Measurements from ENCODE around the gene USHBP1.

Gene USHBP1

GRCh38 chr19:17243830-17244617, 20.5 kb downstream of the USHBP1 start:
- peaks cover 27% of the 10 kb centered on the region; the same call in 1 of the 2 replicates for H3K4me1 ChIP-seq (ENCODE audit: insufficient read depth, low read length)
- no peaks in the 10 kb centered on the region for H3K9me3 ChIP-seq (ENCODE audit: control insufficient read depth, insufficient read depth, low read length)
- peak overlapping the region; percentile 90 for H3K9ac ChIP-seq (ENCODE audit: low read depth, low read length)
- no peaks in the 10 kb centered on the region; the same call in 1 of the 2 replicates for H3K36me3 ChIP-seq (ENCODE audit: insufficient read depth, low read length)

- Histone ChIP-seq H3K9ac (ENCODE audit: low read depth, low read length) (peak overlapping the region; percentile 90), H3K9me3 (ENCODE audit: control insufficient read depth, insufficient read depth, low read length) (no peaks in the 10 kb centered on the region), H3K36me3 (ENCODE audit: insufficient read depth, low read length) (no peaks in the 10 kb centered on the region; the same call in 1 of the 2 replicates), H3K4me1 (ENCODE audit: insufficient read depth, low read length) (peaks cover 20% of the 10 kb centered on the region; the same call in 1 of the 2 replicates)
Measured at GRCh38 chr19:17243211-17243829, 21.2 kb downstream of the USHBP1 start.

- no peak overlapping the region; the same call in 1 of the 2 replicates for H3K9ac ChIP-seq (ENCODE audit: low read depth, low read length)
- H3K4me1 ChIP-seq (ENCODE audit: insufficient read depth, low read length) = peaks cover 13% of the 10 kb centered on the region; the same call in 1 of the 2 replicates
- no peaks in the 10 kb centered on the region for H3K9me3 ChIP-seq (ENCODE audit: control insufficient read depth, insufficient read depth, low read length)
- H3K36me3 ChIP-seq (ENCODE audit: insufficient read depth, low read length) = no peaks in the 10 kb centered on the region; the same call in 1 of the 2 replicates
Measured at GRCh38 chr19:17242431-17243208, 21.9 kb downstream of the USHBP1 start.

- no peaks in the 10 kb centered on the region for H3K9me3 ChIP-seq (ENCODE audit: control insufficient read depth, insufficient read depth, low read length)
- no peak overlapping the region for H3K9ac ChIP-seq (ENCODE audit: low read depth, low read length)
- no peaks in the 10 kb centered on the region; the same call in 1 of the 2 replicates for H3K36me3 ChIP-seq (ENCODE audit: insufficient read depth, low read length)
- H3K4me1 ChIP-seq (ENCODE audit: insufficient read depth, low read length) = peaks cover 10% of the 10 kb centered on the region; the same call in 1 of the 2 replicates
Measured at GRCh38 chr19:17240826-17241399, 23.6 kb downstream of the USHBP1 start.

GRCh38 chr19:17240062-17240752, 24.3 kb downstream of the USHBP1 start:
- H3K9me3 ChIP-seq (ENCODE audit: control insufficient read depth, insufficient read depth, low read length) = no peaks in the 10 kb centered on the region
- peaks cover 10% of the 10 kb centered on the region; the same call in 1 of the 2 replicates for H3K4me1 ChIP-seq (ENCODE audit: insufficient read depth, low read length)
- H3K36me3 ChIP-seq (ENCODE audit: insufficient read depth, low read length) = no peaks in the 10 kb centered on the region; the same call in 1 of the 2 replicates
- H3K9ac ChIP-seq (ENCODE audit: low read depth, low read length) = no peak overlapping the region

GRCh38 chr19:17237747-17238706, 26.5 kb downstream of the USHBP1 start:
- H3K9ac ChIP-seq (ENCODE audit: low read depth, low read length) = no peak overlapping the region
- no peaks in the 10 kb centered on the region; the same call in 1 of the 2 replicates for H3K36me3 ChIP-seq (ENCODE audit: insufficient read depth, low read length)
- no peaks in the 10 kb centered on the region for H3K9me3 ChIP-seq (ENCODE audit: control insufficient read depth, insufficient read depth, low read length)
- H3K4me1 ChIP-seq (ENCODE audit: insufficient read depth, low read length) = peaks cover 16% of the 10 kb centered on the region

- Histone ChIP-seq H3K36me3 (ENCODE audit: insufficient read depth, low read length) (no peaks in the 10 kb centered on the region; the same call in 1 of the 2 replicates), H3K9me3 (ENCODE audit: control insufficient read depth, insufficient read depth, low read length) (no peaks in the 10 kb centered on the region), H3K4me1 (ENCODE audit: insufficient read depth, low read length) (peaks cover 14% of the 10 kb centered on the region), H3K9ac (ENCODE audit: low read depth, low read length) (no peak overlapping the region)
Measured at GRCh38 chr19:17236811-17237543, 27.6 kb downstream of the USHBP1 start.

DNA sequence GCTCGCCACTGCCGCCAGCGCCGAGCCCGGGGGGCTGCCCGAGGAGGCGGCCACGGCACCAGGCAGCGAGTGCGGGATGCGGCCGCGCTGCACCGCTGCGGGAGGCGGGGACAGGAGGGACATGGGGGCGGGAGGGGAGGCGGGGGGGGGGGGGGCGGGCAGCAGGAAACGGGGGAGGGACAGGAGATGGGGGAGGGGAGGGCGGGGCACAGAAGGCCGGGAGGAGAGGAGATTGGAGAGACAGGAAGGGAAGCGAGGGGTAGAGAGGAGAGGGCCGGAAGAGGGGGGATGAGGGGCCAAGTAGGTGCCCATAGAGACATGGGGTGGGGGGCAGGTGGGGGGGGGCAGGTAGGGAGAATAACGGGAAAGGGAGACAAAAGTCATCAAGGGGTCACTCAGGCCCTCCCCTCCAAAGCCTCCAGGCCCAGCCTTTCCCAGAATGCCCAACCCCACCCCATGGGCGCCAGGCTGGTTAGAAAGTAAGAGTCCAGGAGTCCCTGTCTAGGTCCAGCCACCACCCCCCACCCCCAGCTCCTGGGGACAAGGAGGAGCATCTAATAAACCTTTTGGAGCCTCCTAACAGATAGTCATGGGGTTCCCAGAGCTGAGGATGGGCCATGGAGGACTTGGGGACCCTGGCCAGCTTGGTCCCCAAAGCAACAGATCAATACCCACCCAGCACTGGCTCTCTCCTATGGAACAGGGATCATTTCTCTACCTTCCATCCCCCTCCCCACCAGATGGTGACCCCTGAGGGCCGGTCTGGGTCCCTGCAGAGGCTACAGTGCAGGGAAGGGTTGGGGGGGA, 28.4 kb downstream of the USHBP1 start:
- H3K9ac ChIP-seq (ENCODE audit: low read depth, low read length) = peak overlapping the region; percentile 90
- no peaks in the 10 kb centered on the region for H3K9me3 ChIP-seq (ENCODE audit: control insufficient read depth, insufficient read depth, low read length)
- no peaks in the 10 kb centered on the region; the same call in 1 of the 2 replicates for H3K36me3 ChIP-seq (ENCODE audit: insufficient read depth, low read length)
- peaks cover 14% of the 10 kb centered on the region for H3K4me1 ChIP-seq (ENCODE audit: insufficient read depth, low read length)

GRCh38 chr19:17235300-17235970, 29.1 kb downstream of the USHBP1 start:
- Histone ChIP-seq H3K9me3 (ENCODE audit: control insufficient read depth, insufficient read depth, low read length) (no peaks in the 10 kb centered on the region), H3K9ac (ENCODE audit: low read depth, low read length) (peak overlapping the region; percentile 90), H3K36me3 (ENCODE audit: insufficient read depth, low read length) (no peaks in the 10 kb centered on the region; the same call in 1 of the 2 replicates), H3K4me1 (ENCODE audit: insufficient read depth, low read length) (peaks cover 14% of the 10 kb centered on the region)

DNA sequence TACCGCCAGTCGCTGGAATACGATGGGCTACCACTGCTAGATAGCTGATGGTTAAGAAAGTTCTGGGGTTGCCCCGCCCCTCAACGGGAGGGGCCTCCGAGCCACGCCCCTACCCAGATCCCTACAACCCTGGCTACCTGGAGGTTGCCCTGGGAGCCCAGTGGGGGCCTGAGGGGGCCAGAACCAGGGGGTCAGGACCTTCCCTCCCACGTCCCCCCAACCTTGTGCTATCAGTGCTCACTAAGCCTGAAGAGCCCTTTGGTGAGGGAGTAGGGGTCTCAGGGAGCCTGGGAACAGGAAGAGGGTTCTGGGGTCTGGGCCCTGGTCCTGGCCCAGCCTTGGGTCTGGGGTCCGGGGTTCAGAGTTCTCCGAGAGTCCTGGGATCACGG, 29.6 kb downstream of the USHBP1 start:
- Histone ChIP-seq H3K9ac (ENCODE audit: low read depth, low read length) (peak overlapping the region; percentile 90), H3K36me3 (ENCODE audit: insufficient read depth, low read length) (no peaks in the 10 kb centered on the region; the same call in 1 of the 2 replicates), H3K4me1 (ENCODE audit: insufficient read depth, low read length) (peaks cover 14% of the 10 kb centered on the region), H3K9me3 (ENCODE audit: control insufficient read depth, insufficient read depth, low read length) (no peaks in the 10 kb centered on the region)

DNA sequence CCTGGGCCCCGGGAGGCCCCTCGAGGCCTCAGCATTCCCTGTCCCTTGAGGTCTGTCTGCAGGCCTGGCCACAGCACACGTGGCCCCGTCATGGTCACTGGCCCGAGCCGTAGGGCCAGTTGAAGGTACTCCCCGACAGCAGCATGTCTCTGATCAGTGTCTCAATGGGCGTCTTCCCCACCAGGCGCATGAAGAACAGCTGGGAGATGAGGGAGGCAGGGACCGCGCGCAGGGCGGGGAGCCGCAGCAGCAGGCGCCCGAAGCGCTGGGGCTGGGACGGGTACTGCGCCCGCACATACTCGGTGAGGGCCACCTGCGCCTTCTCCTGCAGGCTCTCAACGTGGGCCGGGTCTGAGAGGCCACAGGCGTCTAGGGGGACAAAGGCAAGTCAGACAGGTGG, 32.3 kb downstream of the USHBP1 start:
- H3K4me1 ChIP-seq (ENCODE audit: insufficient read depth, low read length) = peaks cover 16% of the 10 kb centered on the region
- no peaks in the 10 kb centered on the region; the same call in 1 of the 2 replicates for H3K36me3 ChIP-seq (ENCODE audit: insufficient read depth, low read length)
- no peaks in the 10 kb centered on the region for H3K9me3 ChIP-seq (ENCODE audit: control insufficient read depth, insufficient read depth, low read length)
- no peak overlapping the region for H3K9ac ChIP-seq (ENCODE audit: low read depth, low read length)
